WTC11 (cell line): ENCODE measurements around the gene RSBN1L. TPM values are rescaled to one million over a fixed set of nuclear protein-coding genes. Genes with fewer than 3 reads are reported as not detected.

Experiments used
- ATAC-seq: fragments of 200-7000 bp; cut with Tn5 transposase; 2 replicates; pipeline ENCODE4 v1.10.0; 2021; ENCODE audit warnings: mild to moderate bottlenecking, moderate library complexity
- CTCF ChIA-PET: fragments of 300-600 bp; sonication (Branson Sonifier 250); formaldehyde crosslinking; loops from one replicate; lab custom pipeline; 2021; ENCODE audit warnings: antibody characterized with exemption; lab: Charles Lee
- POLR2A ChIA-PET: fragments of 350-600 bp; sonication (Branson Sonifier 250); formaldehyde crosslinking; loops from one replicate; lab custom pipeline; 2021; ENCODE audit warnings: antibody characterized with exemption; lab: Charles Lee
- DNase-seq: peaks from one replicate; pipeline ENCODE4 v3.0.0; 2021; ENCODE audit warnings: low spot score
- H3K27ac Mint-ChIP-seq: 2 replicates; pipeline ENCODE4 v1.8.0; 2021; ENCODE audit warnings: mixed read lengths
- H3K27me3 Mint-ChIP-seq: 2 replicates; pipeline ENCODE4 v1.8.0; 2021; ENCODE audit warnings: low read depth, mild to moderate bottlenecking, moderate library complexity, mixed read lengths
- H3K36me3 Mint-ChIP-seq: 2 replicates; pipeline ENCODE4 v1.8.0; 2021; ENCODE audit warnings: mixed read lengths
- H3K4me1 Mint-ChIP-seq: 2 replicates; pipeline ENCODE4 v1.8.0; 2022; ENCODE audit warnings: mixed read lengths
- H3K4me3 Mint-ChIP-seq: 2 replicates; pipeline ENCODE4 v1.8.0; 2021; ENCODE audit warnings: mild to moderate bottlenecking, moderate library complexity, mixed read lengths
- H3K9me3 Mint-ChIP-seq: 2 replicates; pipeline ENCODE4 v1.8.0; 2021; ENCODE audit warnings: mixed read lengths
- CREB1 ChIP-seq: sonication (generic); formaldehyde crosslinking; IDR thresholded peaks from 2 replicates; pipeline ENCODE4 v1.8.0; 2023; ENCODE audit warnings: mild to moderate bottlenecking, missing genetic modification reagents
- CTCF ChIP-seq: fragments of 200-600 bp; IDR thresholded peaks from 2 replicates; pipeline ENCODE4 v1.8.0; 2022; ENCODE audit warnings: antibody characterized with exemption
- ELF4 ChIP-seq: sonication (generic); formaldehyde crosslinking; IDR thresholded peaks from 2 replicates; pipeline ENCODE4 v1.8.1; 2022; ENCODE audit warnings: low read depth, mild to moderate bottlenecking, moderate library complexity, missing genetic modification reagents
- FOXK1 ChIP-seq: sonication (generic); formaldehyde crosslinking; IDR thresholded peaks from 2 replicates; pipeline ENCODE4 v1.8.0; 2022; ENCODE audit warnings: mild to moderate bottlenecking, moderate library complexity, missing genetic modification reagents
- FOXP4 ChIP-seq: sonication (generic); formaldehyde crosslinking; IDR thresholded peaks from 2 replicates; pipeline ENCODE4 v1.8.0; 2022; ENCODE audit warnings: mild to moderate bottlenecking, missing genetic modification reagents
- GABPB1 ChIP-seq: sonication (generic); formaldehyde crosslinking; IDR thresholded peaks from 2 replicates; pipeline ENCODE4 v1.8.1; 2023; ENCODE audit warnings: mild to moderate bottlenecking, missing genetic modification reagents
- GRHL2 ChIP-seq: fragments of 250-450 bp; sonication (Bioruptor Pico); IDR thresholded peaks from 2 replicates; pipeline ENCODE4 v1.8.0; 2022; ENCODE audit warnings: mild to moderate bottlenecking, moderate library complexity; ENCODE audit not compliant: insufficient replicate concordance, severe bottlenecking
- IRF1 ChIP-seq: sonication (generic); formaldehyde crosslinking; IDR thresholded peaks from 2 replicates; pipeline ENCODE4 v1.8.0; 2023; ENCODE audit warnings: missing genetic modification reagents
- IRF2 ChIP-seq: sonication (generic); formaldehyde crosslinking; IDR thresholded peaks from 2 replicates; pipeline ENCODE4 v1.8.0; 2022; ENCODE audit warnings: low read depth, missing genetic modification reagents, borderline replicate concordance
- NFATC4 ChIP-seq: fragments of 250-450 bp; sonication (Bioruptor Pico); IDR thresholded peaks from 2 replicates; pipeline ENCODE4 v1.9.0; 2021; ENCODE audit warnings: mild to moderate bottlenecking
- NFYB ChIP-seq: sonication (generic); formaldehyde crosslinking; conservative IDR thresholded peaks from 2 replicates; pipeline ENCODE4 v1.8.0; 2022; ENCODE audit warnings: low read depth, missing genetic modification reagents
- NR1H2 ChIP-seq: sonication (generic); formaldehyde crosslinking; IDR thresholded peaks from 2 replicates; pipeline ENCODE4 v1.9.0; 2021; ENCODE audit warnings: mild to moderate bottlenecking, moderate library complexity, missing genetic modification reagents
- NR3C1 ChIP-seq: sonication (generic); formaldehyde crosslinking; conservative IDR thresholded peaks from 2 replicates; pipeline ENCODE4 v1.8.1; 2023; ENCODE audit warnings: low read depth, mild to moderate bottlenecking, missing genetic modification reagents
- OVOL2 ChIP-seq: fragments of 250-450 bp; sonication (Bioruptor Pico); IDR thresholded peaks from 2 replicates; pipeline ENCODE4 v1.9.0; 2021; ENCODE audit warnings: mild to moderate bottlenecking, borderline replicate concordance
- PRRX2 ChIP-seq: fragments of 250-450 bp; sonication (Bioruptor Pico); IDR thresholded peaks from 2 replicates; pipeline ENCODE4 v1.8.0; 2021; ENCODE audit warnings: mild to moderate bottlenecking
- SP1 ChIP-seq: sonication (generic); formaldehyde crosslinking; conservative IDR thresholded peaks from 2 replicates; pipeline ENCODE4 v1.8.1; 2022; ENCODE audit warnings: missing genetic modification reagents
- TCF7 ChIP-seq: sonication (generic); formaldehyde crosslinking; IDR thresholded peaks from 2 replicates; pipeline ENCODE4 v1.8.0; 2022; ENCODE audit warnings: mild to moderate bottlenecking, low read depth, missing genetic modification reagents, moderate library complexity
- TEAD4 ChIP-seq: sonication (generic); formaldehyde crosslinking; IDR thresholded peaks from 2 replicates; pipeline ENCODE4 v1.8.0; 2022; ENCODE audit warnings: mild to moderate bottlenecking, missing genetic modification reagents
- ZNF232 ChIP-seq: sonication (generic); formaldehyde crosslinking; IDR thresholded peaks from 2 replicates; pipeline ENCODE4 v1.8.0; 2022; ENCODE audit warnings: mild to moderate bottlenecking, missing genetic modification reagents
- ZNF263 ChIP-seq: sonication (generic); formaldehyde crosslinking; IDR thresholded peaks from 2 replicates; pipeline ENCODE4 v1.8.1; 2022; ENCODE audit warnings: low read depth, mild to moderate bottlenecking, moderate library complexity, missing genetic modification reagents
- ZNF317 ChIP-seq: sonication (generic); formaldehyde crosslinking; IDR thresholded peaks from 2 replicates; pipeline ENCODE4 v1.8.1; 2023; ENCODE audit warnings: low read depth, mild to moderate bottlenecking, moderate library complexity, missing genetic modification reagents, borderline replicate concordance
- ZNF416 ChIP-seq: fragments of 250-450 bp; sonication (Bioruptor Pico); IDR thresholded peaks from 2 replicates; pipeline ENCODE4 v1.9.0; 2021; ENCODE audit warnings: mild to moderate bottlenecking, inconsistent platforms
- ZNF423 ChIP-seq: fragments of 250-450 bp; sonication (Bioruptor Pico); IDR thresholded peaks from 2 replicates; pipeline ENCODE4 v2.1.2; 2022; ENCODE audit warnings: mild to moderate bottlenecking, moderate library complexity
- ZNF512 ChIP-seq: sonication (generic); formaldehyde crosslinking; IDR thresholded peaks from 2 replicates; pipeline ENCODE4 v1.8.1; 2022; ENCODE audit warnings: missing genetic modification reagents, borderline replicate concordance
- ZNF532 ChIP-seq: fragments of 250-450 bp; sonication (Bioruptor Pico); IDR thresholded peaks from 2 replicates; pipeline ENCODE4 v1.9.0; 2021; ENCODE audit warnings: mild to moderate bottlenecking, borderline replicate concordance
- total RNA-seq: library from RNA; stranded (reverse); gene quantifications from 3 replicates; pipeline ENCODE4 v1.2.3, GENCODE V29; 2021

RSBN1L gene
- total RNA-seq, 1 experiment from 2014 or later: 16.8 TPM

- no peak for TF ChIP-seq IRF1 (CRISPR knock-in tag)
- no peak for TF ChIP-seq NR1H2 (CRISPR knock-in tag)
- TF ChIP-seq NR3C1: no peak
- no peak for TF ChIP-seq ELF4 (CRISPR knock-in tag)
- no peak for TF ChIP-seq GRHL2
- TF ChIP-seq ZNF232 (CRISPR knock-in tag): no peak
- TF ChIP-seq ZNF416 (CRISPR knock-in tag): no peak
- no peak for TF ChIP-seq ZNF532 (CRISPR knock-in tag)
- peak; percentile 46; the same call in 1 of the 2 replicates for TF ChIP-seq GABPB1 (CRISPR knock-in tag)
- TF ChIP-seq ZNF423 (CRISPR knock-in tag): peak; percentile 27; the same call in 1 of the 2 replicates
- no peak for TF ChIP-seq TCF7 (CRISPR knock-in tag)
- TF ChIP-seq TEAD4 (CRISPR knock-in tag): no peak
- no peak for TF ChIP-seq ZNF263 (CRISPR knock-in tag)
- no peak for TF ChIP-seq ZNF512 (CRISPR knock-in tag)
- TF ChIP-seq NFATC4 (CRISPR knock-in tag): no peak
- peak; percentile 94 for TF ChIP-seq NFYB (CRISPR knock-in tag)
- peak; percentile 50 for TF ChIP-seq FOXK1 (CRISPR knock-in tag)
- TF ChIP-seq PRRX2 (CRISPR knock-in tag): no peak
- no peak for TF ChIP-seq IRF2 (CRISPR knock-in tag)
- no peak for TF ChIP-seq CREB1 (CRISPR knock-in tag)
- TF ChIP-seq, all 79 proteins: peak for 8
Observed at GRCh38 chr7:77696057-77696642, at the start of gene RSBN1L (continued).

GRCh38 chr7:77648742-77649338 is 47.4 kb upstream of the RSBN1L start:
- Mint-ChIP-seq H3K4me1 (0 out of 2 replicates have a peak, but pooled peaks cover 3% of the 10 kb centered on the region), H3K36me3 (peaks cover 24% of the 10 kb centered on the region), H3K27ac (no peak overlapping the region), H3K27me3 (no peaks in the 10 kb centered on the region), H3K9me3 (no peaks in the 10 kb centered on the region), H3K4me3 (no peak overlapping the region)
- ChIA-PET POLR2A (no interaction called here), CTCF (interaction anchor here (1.1 to 1.5 kb wide), 2 partner anchors 9 to 111 kb away, joined by 3 to 5 read pairs; no protein-coding TSS in a partner anchor)
- no peak for ATAC-seq
- no peak for DNase-seq
- TF ChIP-seq FOXP4 (CRISPR knock-in tag) (no peak), CTCF (no peak), SP1 (CRISPR knock-in tag) (no peak), ZNF317 (no peak), OVOL2 (CRISPR knock-in tag) (no peak), IRF2 (CRISPR knock-in tag) (no peak), TEAD4 (CRISPR knock-in tag) (no peak), PRRX2 (CRISPR knock-in tag) (no peak)
